ENCODE measurements around the gene NOP9.
"Not testable (repeated sequence)": the region's sequence is repeated elsewhere in the genome, so short reads cannot be mapped to it uniquely, and the experiment has no call there.

Gene NOP9

DNA sequence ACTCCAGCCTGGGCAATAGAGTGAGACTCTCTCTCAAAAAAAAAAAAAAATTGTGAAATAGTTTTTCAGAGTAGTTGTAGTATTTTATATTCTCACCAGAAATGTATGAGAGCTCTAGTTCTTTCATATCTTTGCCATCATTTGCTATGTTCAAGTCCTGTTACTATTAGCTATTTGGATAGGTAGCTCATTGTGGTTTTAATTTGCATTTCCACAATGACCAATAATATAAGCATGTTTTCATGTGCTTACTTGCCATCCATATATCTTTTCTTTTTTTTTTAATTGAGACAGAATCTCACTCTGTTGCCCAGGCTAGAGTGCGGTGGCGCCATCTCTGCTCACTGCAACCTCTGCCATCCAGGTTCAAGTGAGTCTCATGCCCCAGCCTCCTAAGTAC, 48.5 kb downstream of the NOP9 start:
- Histone ChIP-seq H3K9me3 (ENCODE audit: insufficient read depth, low read depth, low read length) (no peaks in the 10 kb centered on the region), H3K4me1 (ENCODE audit: insufficient read depth, low read length) (no peaks in the 10 kb centered on the region), H3K27me3 (ENCODE audit: insufficient read depth, low read length) (peaks cover 49% of the 10 kb centered on the region), H3K9ac (ENCODE audit: low read depth, low read length) (no peak overlapping the region), H3K4me3 (ENCODE audit: low read length) (no peak overlapping the region), H3K27ac (ENCODE audit: low read depth, low read length) (no peak overlapping the region), H3K36me3 (ENCODE audit: insufficient read depth, low read length) (no peaks in the 10 kb centered on the region)
- WGBS = 95% methylated on average over 2 of the region's 2 CpGs

DNA sequence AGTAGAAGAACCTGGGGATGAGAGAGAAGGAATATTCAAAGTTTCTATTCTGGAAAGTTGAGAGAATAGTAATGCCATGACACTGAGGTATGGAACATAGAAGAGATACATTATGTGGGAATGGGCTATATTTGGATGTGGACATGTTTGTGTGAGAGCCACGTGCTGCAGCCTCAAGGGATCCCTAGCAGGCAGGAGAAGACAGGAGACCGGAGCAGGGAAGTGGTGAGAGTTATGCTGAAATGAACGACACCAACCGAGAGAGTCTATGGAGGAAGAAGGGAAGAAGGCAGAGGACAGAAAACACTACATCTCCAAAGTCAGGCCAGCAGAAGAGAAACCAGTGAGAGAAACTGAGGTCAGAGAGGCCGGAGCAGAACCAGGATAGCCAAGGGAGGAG, 50.1 kb downstream of the NOP9 start:
- WGBS = 66% methylated on average over 5 of the region's 5 CpGs
- no peaks in the 10 kb centered on the region for H3K4me1 ChIP-seq (ENCODE audit: insufficient read depth, low read length)
- no peaks in the 10 kb centered on the region for H3K36me3 ChIP-seq (ENCODE audit: insufficient read depth, low read length)
- H3K9me3 ChIP-seq (ENCODE audit: insufficient read depth, low read depth, low read length) = no peaks in the 10 kb centered on the region
- H3K9ac ChIP-seq (ENCODE audit: low read depth, low read length) = no peak overlapping the region
- H3K27me3 ChIP-seq (ENCODE audit: insufficient read depth, low read length) = peaks cover 43% of the 10 kb centered on the region
- H3K4me3 ChIP-seq (ENCODE audit: low read length) = no peak overlapping the region
- no peak overlapping the region for H3K27ac ChIP-seq (ENCODE audit: low read depth, low read length)

DNA sequence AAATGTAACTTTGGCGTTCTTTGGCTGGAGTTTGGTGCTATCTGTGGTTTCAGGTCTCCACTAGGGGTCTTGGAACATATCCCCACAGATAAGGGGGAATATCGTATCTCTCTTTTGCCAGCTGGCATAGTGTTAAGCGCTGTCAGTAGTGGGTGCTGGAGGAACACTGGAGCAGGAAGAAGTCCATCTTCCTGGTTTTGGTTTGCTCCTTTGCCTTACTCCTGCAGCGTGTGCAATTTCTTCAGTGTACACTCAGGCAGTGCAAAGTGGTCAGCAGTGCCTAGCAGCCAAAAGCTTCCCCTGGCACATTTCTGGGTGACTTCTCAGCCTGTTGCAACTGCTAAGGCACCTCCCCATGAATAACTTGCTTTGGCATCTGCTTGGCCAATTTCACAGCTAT, 51.9 kb downstream of the NOP9 start:
- no peak overlapping the region for H3K9ac ChIP-seq (ENCODE audit: low read depth, low read length)
- H3K9me3 ChIP-seq (ENCODE audit: insufficient read depth, low read depth, low read length) = no peaks in the 10 kb centered on the region
- H3K4me1 ChIP-seq (ENCODE audit: insufficient read depth, low read length) = no peaks in the 10 kb centered on the region
- no peaks in the 10 kb centered on the region for H3K36me3 ChIP-seq (ENCODE audit: insufficient read depth, low read length)
- no peak overlapping the region for H3K4me3 ChIP-seq (ENCODE audit: low read length)
- 35% methylated on average over 4 of the region's 4 CpGs for WGBS
- H3K27me3 ChIP-seq (ENCODE audit: insufficient read depth, low read length) = peaks cover 40% of the 10 kb centered on the region
- H3K27ac ChIP-seq (ENCODE audit: low read depth, low read length) = no peak overlapping the region

DNA sequence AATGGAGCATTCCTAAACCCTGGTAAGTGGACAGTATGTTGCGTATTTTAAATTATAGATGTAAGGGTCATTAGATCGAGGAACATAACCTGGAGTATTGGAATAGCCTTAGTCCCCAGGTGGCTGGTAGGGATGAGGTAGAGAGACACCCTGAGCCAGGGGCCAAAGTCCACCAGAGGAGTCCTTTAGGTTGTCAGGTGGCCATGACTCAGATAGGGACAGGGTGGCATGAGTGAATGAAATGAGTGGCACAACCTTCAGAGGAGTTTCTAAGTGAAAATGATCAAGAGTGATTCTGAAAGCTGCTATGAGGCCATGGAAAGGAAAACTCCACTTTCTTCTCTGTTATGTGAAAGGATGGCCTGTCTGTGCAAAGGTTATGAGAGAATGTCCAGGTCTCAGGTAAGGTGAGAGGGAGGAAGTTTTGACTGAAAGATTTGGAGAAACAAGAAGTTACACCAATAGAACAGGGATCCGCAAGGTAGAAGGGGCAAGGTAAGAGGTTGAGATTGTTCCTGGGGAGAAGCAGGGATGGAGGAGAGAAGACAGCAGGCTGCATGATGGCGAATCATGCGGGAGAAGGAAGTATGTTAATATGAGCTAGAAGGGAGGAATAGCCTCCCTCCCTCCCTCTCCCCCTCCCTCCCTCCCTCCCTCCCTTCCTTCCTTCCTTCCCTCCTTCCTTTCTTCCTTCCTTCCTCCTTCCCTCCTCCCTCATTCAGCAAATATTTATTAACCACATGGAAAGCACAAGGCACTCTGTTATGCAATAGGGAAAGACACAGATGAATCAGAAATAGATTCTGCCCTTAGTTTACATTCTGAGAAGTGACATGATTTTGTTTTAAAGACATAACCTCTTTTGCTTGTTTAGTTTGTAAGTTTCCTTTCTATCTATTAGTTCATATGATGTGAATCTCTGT, 54.2 kb downstream of the NOP9 start:
- Histone ChIP-seq H3K4me3 (ENCODE audit: low read length) (no peak overlapping the region), H3K9me3 (ENCODE audit: insufficient read depth, low read depth, low read length) (no peaks in the 10 kb centered on the region), H3K4me1 (ENCODE audit: insufficient read depth, low read length) (no peaks in the 10 kb centered on the region), H3K27ac (ENCODE audit: low read depth, low read length) (no peak overlapping the region), H3K36me3 (ENCODE audit: insufficient read depth, low read length) (no peaks in the 10 kb centered on the region), H3K27me3 (ENCODE audit: insufficient read depth, low read length) (peaks cover 47% of the 10 kb centered on the region), H3K9ac (ENCODE audit: low read depth, low read length) (no peak overlapping the region)
- 94% methylated on average over 3 of the region's 5 CpGs for WGBS

- H3K27ac ChIP-seq (ENCODE audit: low read depth, low read length); H3K4me3 ChIP-seq (ENCODE audit: low read length); H3K4me1 ChIP-seq (ENCODE audit: insufficient read depth, low read length); H3K36me3 ChIP-seq (ENCODE audit: insufficient read depth, low read length); H3K9ac ChIP-seq (ENCODE audit: low read depth, low read length); H3K9me3 ChIP-seq (ENCODE audit: insufficient read depth, low read depth, low read length): not testable (repeated sequence)
- peaks cover 42% of the 10 kb centered on the region for H3K27me3 ChIP-seq (ENCODE audit: insufficient read depth, low read length)
- 91% methylated on average over 3 of the region's 3 CpGs for WGBS
Observed at GRCh38 chr14:24354482-24354825, 54.8 kb downstream of the NOP9 start.

- H3K9me3 ChIP-seq (ENCODE audit: insufficient read depth, low read depth, low read length) = no peaks in the 10 kb centered on the region
- H3K36me3 ChIP-seq (ENCODE audit: insufficient read depth, low read length) = no peaks in the 10 kb centered on the region
- no peaks in the 10 kb centered on the region for H3K4me1 ChIP-seq (ENCODE audit: insufficient read depth, low read length)
- H3K4me3 ChIP-seq (ENCODE audit: low read length) = no peak overlapping the region
- no peak overlapping the region for H3K27ac ChIP-seq (ENCODE audit: low read depth, low read length)
- WGBS = 89% methylated on average over 4 of the region's 7 CpGs
- H3K27me3 ChIP-seq (ENCODE audit: insufficient read depth, low read length) = peaks cover 40% of the 10 kb centered on the region
- H3K9ac ChIP-seq (ENCODE audit: low read depth, low read length) = no peak overlapping the region
Observed at GRCh38 chr14:24355009-24355408, 55.4 kb downstream of the NOP9 start.

- H3K27ac ChIP-seq (ENCODE audit: low read depth, low read length) = no peak overlapping the region
- H3K27me3 ChIP-seq (ENCODE audit: insufficient read depth, low read length) = peaks cover 31% of the 10 kb centered on the region
- H3K9me3 ChIP-seq (ENCODE audit: insufficient read depth, low read depth, low read length) = no peaks in the 10 kb centered on the region
- H3K4me1 ChIP-seq (ENCODE audit: insufficient read depth, low read length) = no peaks in the 10 kb centered on the region
- WGBS = 87% methylated on average over 4 of the region's 4 CpGs
- H3K4me3 ChIP-seq (ENCODE audit: low read length) = no peak overlapping the region
- no peaks in the 10 kb centered on the region for H3K36me3 ChIP-seq (ENCODE audit: insufficient read depth, low read length)
- no peak overlapping the region for H3K9ac ChIP-seq (ENCODE audit: low read depth, low read length)
Observed at GRCh38 chr14:24356208-24356607, 56.6 kb downstream of the NOP9 start.
